Mesenchymal stem cell (in vitro differentiated cells and primary cell): ENCODE measurements around the gene ABRACL.

Source experiments
- DNase-seq: peaks from one replicate; pipeline ENCODE4 v3.0.0-alpha.2; 2013
- H2AFZ ChIP-seq: one replicate; pipeline ENCODE4 v1.6.1; 2013; ENCODE audit warnings: low read depth, mild to moderate bottlenecking, control low read depth, inconsistent platforms, low read length, moderate library complexity
- H2AK5ac ChIP-seq: 2 replicates; pipeline ENCODE4 v1.6.1; 2013; ENCODE audit warnings: low read length, moderate library complexity, mild to moderate bottlenecking, inconsistent platforms; ENCODE audit not compliant: severe bottlenecking
- H2BK120ac ChIP-seq: one replicate; pipeline ENCODE4 v1.6.1; 2013; ENCODE audit warnings: low read depth, mild to moderate bottlenecking, inconsistent platforms, low read length, moderate library complexity
- H2BK12ac ChIP-seq, 2 experiments: one replicate each; pipeline ENCODE4 v1.6.1; 2013; ENCODE audit warnings: inconsistent platforms in 2 of 2, low read length in 2 of 2, mild to moderate bottlenecking in 2 of 2, moderate library complexity in 2 of 2, control low read depth in 1 of 2
- H2BK15ac ChIP-seq: one replicate; pipeline ENCODE4 v1.6.1; 2013; ENCODE audit warnings: mild to moderate bottlenecking, low read depth, inconsistent platforms; ENCODE audit not compliant: poor library complexity, severe bottlenecking
- H2BK5ac ChIP-seq: 2 replicates; pipeline ENCODE4 v1.6.1; 2013; ENCODE audit warnings: low read depth, mild to moderate bottlenecking, low read length, control low read depth, inconsistent platforms; ENCODE audit not compliant: poor library complexity, severe bottlenecking
- H3K14ac ChIP-seq, 2 experiments: one replicate each; pipeline ENCODE4 v1.6.1; 2013; ENCODE audit warnings: inconsistent platforms in 2 of 2, low read length in 2 of 2, control low read depth in 1 of 2, mild to moderate bottlenecking in 1 of 2, moderate library complexity in 1 of 2
- H3K18ac ChIP-seq, 2 experiments: one replicate each; pipeline ENCODE4 v1.6.1; 2013; ENCODE audit warnings: inconsistent platforms in 2 of 2, low read length in 2 of 2, control low read depth in 1 of 2, low read depth in 1 of 2, mild to moderate bottlenecking in 1 of 2
- H3K23ac ChIP-seq, 2 experiments: one replicate each; pipeline ENCODE4 v1.6.1; 2013; ENCODE audit warnings: inconsistent platforms in 2 of 2, low read length in 2 of 2, mild to moderate bottlenecking in 2 of 2, moderate library complexity in 2 of 2, control low read depth in 1 of 2
- H3K27ac ChIP-seq: 2 replicates; pipeline ENCODE4 v1.5.1; 2013; ENCODE audit warnings: mild to moderate bottlenecking, moderate library complexity, low read length, control low read depth, inconsistent platforms; ENCODE audit not compliant: poor library complexity, severe bottlenecking
- H3K27me3 ChIP-seq, 2 experiments: 2 replicates each; pipeline versions ENCODE4 v1.6.1 to v1.7.0; 2013; ENCODE audit warnings: low read length in 2 of 2, mild to moderate bottlenecking in 2 of 2, moderate library complexity in 2 of 2, control low read depth in 1 of 2, inconsistent platforms in 1 of 2; ENCODE audit not compliant: control insufficient read depth in 1 of 2, insufficient read depth in 1 of 2
- H3K36me3 ChIP-seq, 2 experiments: 2 replicates each; pipeline versions ENCODE4 v1.6.1 to v1.7.0; 2013; ENCODE audit warnings: low read length in 2 of 2, control low read depth in 1 of 2, inconsistent platforms in 1 of 2, low read depth in 1 of 2, mild to moderate bottlenecking in 1 of 2; ENCODE audit not compliant: insufficient read depth in 2 of 2, control insufficient read depth in 1 of 2
- H3K4ac ChIP-seq, 2 experiments: one replicate each; pipeline ENCODE4 v1.6.1; 2013; ENCODE audit warnings: inconsistent platforms in 2 of 2, low read length in 2 of 2, mild to moderate bottlenecking in 2 of 2, moderate library complexity in 2 of 2, control low read depth in 1 of 2, low read depth in 1 of 2
- H3K4me1 ChIP-seq: 2 replicates; pipeline ENCODE4 v1.6.1; 2013; ENCODE audit warnings: low read depth, low read length, control low read depth; ENCODE audit not compliant: control insufficient read depth, insufficient read depth
- H3K4me2 ChIP-seq: 2 replicates; pipeline ENCODE4 v1.6.1; 2013; ENCODE audit warnings: low read length, mild to moderate bottlenecking, inconsistent platforms; ENCODE audit not compliant: poor library complexity, severe bottlenecking
- H3K4me3 ChIP-seq, 2 experiments: 2 replicates each; pipeline versions ENCODE4 v1.5.1 to v1.7.0; 2013; ENCODE audit warnings: low read length in 2 of 2, mild to moderate bottlenecking in 2 of 2, control low read depth in 1 of 2, low read depth in 1 of 2; ENCODE audit not compliant: insufficient read depth in 1 of 2
- H3K79me1 ChIP-seq: replicated peaks from 2 replicates; pipeline ENCODE4 v1.6.1; 2013; ENCODE audit warnings: mild to moderate bottlenecking, control low read depth, low read length, inconsistent platforms; ENCODE audit not compliant: poor library complexity, severe bottlenecking
- H3K9ac ChIP-seq: 2 replicates; pipeline ENCODE4 v1.7.0; 2013; ENCODE audit warnings: mild to moderate bottlenecking, low read length, moderate library complexity
- H3K9me3 ChIP-seq: 2 replicates; pipeline ENCODE4 v1.7.0; 2013; ENCODE audit warnings: mild to moderate bottlenecking, low read length; ENCODE audit not compliant: control insufficient read depth
- H4K8ac ChIP-seq: one replicate; pipeline ENCODE4 v1.6.1; 2013; ENCODE audit warnings: inconsistent platforms, mild to moderate bottlenecking, low read length, moderate library complexity
- H4K91ac ChIP-seq: one replicate; pipeline ENCODE4 v1.6.1; 2013; ENCODE audit warnings: mild to moderate bottlenecking, low read length, inconsistent platforms
- WGBS: methylation state at CpG from one replicate; pipeline ENCODE4 v1.1.7; 2013; ENCODE audit warnings: mixed read lengths; 5-methylcytosine and 5-hydroxymethylcytosine counted together

ABRACL gene

GRCh38 chr6:139054001-139054400, 25.5 kb downstream of the ABRACL start:
- Histone ChIP-seq H3K9me3 (no peaks in the 10 kb centered on the region), H4K91ac (no peak overlapping the region)
- WGBS, result 94% methylated on average over 3 of the region's 3 CpGs

GRCh38 chr6:139055709-139056108, 27.2 kb downstream of the ABRACL start:
- H4K91ac ChIP-seq, result no peak overlapping the region
- H3K23ac ChIP-seq, result no peak overlapping the region
- H2BK12ac ChIP-seq, result no peak overlapping the region
- no peak overlapping the region for H2AFZ ChIP-seq
- H3K4me2 ChIP-seq, result no peak overlapping the region
- H2BK15ac ChIP-seq, result no peak overlapping the region
- no peaks in the 10 kb centered on the region for H3K36me3 ChIP-seq
- no peak overlapping the region for H3K18ac ChIP-seq
- DNase-seq, result no peak
- no peaks in the 10 kb centered on the region for H3K27me3 ChIP-seq
- H3K4me3 ChIP-seq, result no peak overlapping the region
- H2BK120ac ChIP-seq, result no peak overlapping the region
- no peak overlapping the region for H3K4ac ChIP-seq
- no peaks in the 10 kb centered on the region for H3K9me3 ChIP-seq
- no peak overlapping the region for H2BK5ac ChIP-seq
- H2AK5ac ChIP-seq, result no peak overlapping the region
- no peak overlapping the region for H3K27ac ChIP-seq
- H3K79me1 ChIP-seq, result no peaks in the 10 kb centered on the region
- H3K4me1 ChIP-seq, result no peaks in the 10 kb centered on the region
- H3K14ac ChIP-seq, result no peak overlapping the region
- H4K8ac ChIP-seq, result no peak overlapping the region
- no peak overlapping the region for H3K9ac ChIP-seq
- WGBS, result 85% methylated on average over 1 of the region's 2 CpGs

More at GRCh38 chr6:139054001-139054400, 25.5 kb downstream of the ABRACL start:
- H3K23ac ChIP-seq, result no peak overlapping the region
- no peak overlapping the region for H4K8ac ChIP-seq
- no peak overlapping the region for H2BK5ac ChIP-seq
- H3K27ac ChIP-seq, result no peak overlapping the region
- no peak overlapping the region for H2BK15ac ChIP-seq
- no peak overlapping the region for H2BK120ac ChIP-seq
- no peak overlapping the region for H2AFZ ChIP-seq
- H3K27me3 ChIP-seq, result no peaks in the 10 kb centered on the region
- no peak overlapping the region for H3K14ac ChIP-seq
- H3K4me2 ChIP-seq, result no peak overlapping the region
- DNase-seq, result no peak
- no peak overlapping the region for H2BK12ac ChIP-seq
- H3K18ac ChIP-seq, result no peak overlapping the region
- H3K4ac ChIP-seq, result no peak overlapping the region
- no peak overlapping the region for H3K9ac ChIP-seq
- H3K4me3 ChIP-seq, result no peak overlapping the region
- no peaks in the 10 kb centered on the region for H3K4me1 ChIP-seq
- no peak overlapping the region for H2AK5ac ChIP-seq
- no peaks in the 10 kb centered on the region for H3K36me3 ChIP-seq
- no peaks in the 10 kb centered on the region for H3K79me1 ChIP-seq

- Histone ChIP-seq H3K36me3 (no peaks in the 10 kb centered on the region), H3K4me1 (no peaks in the 10 kb centered on the region), H3K4ac (no peak overlapping the region), H3K18ac (no peak overlapping the region), H2BK15ac (no peak overlapping the region), H2BK12ac (no peak overlapping the region), H2BK120ac (no peak overlapping the region), H2BK5ac (no peak overlapping the region), H3K23ac (no peak overlapping the region), H3K4me2 (no peak overlapping the region), H4K8ac (no peak overlapping the region), H3K27ac (no peak overlapping the region), H3K14ac (no peak overlapping the region), H3K27me3 (no peaks in the 10 kb centered on the region), H3K79me1 (no peaks in the 10 kb centered on the region), H4K91ac (no peak overlapping the region), H3K9me3 (no peaks in the 10 kb centered on the region), H3K4me3 (no peak overlapping the region), H3K9ac (no peak overlapping the region), H2AK5ac (no peak overlapping the region), H2AFZ (no peak overlapping the region)
- no peak for DNase-seq
- 58% methylated on average over 1 of the region's 3 CpGs for WGBS
These were observed 29.5 kb downstream of the ABRACL start for GRCh38 chr6:139058029-139058428.

- Histone ChIP-seq H3K79me1 (no peaks in the 10 kb centered on the region), H2BK5ac (no peak overlapping the region), H3K14ac (no peak overlapping the region), H2BK120ac (no peak overlapping the region), H3K18ac (no peak overlapping the region), H4K91ac (no peak overlapping the region), H3K4me3 (peak overlapping the region in 1 of 2 experiments; percentile 9), H3K4me2 (no peak overlapping the region), H2AFZ (no peak overlapping the region), H2AK5ac (no peak overlapping the region), H3K9ac (no peak overlapping the region), H3K23ac (no peak overlapping the region), H3K9me3 (no peaks in the 10 kb centered on the region), H2BK15ac (no peak overlapping the region), H3K4me1 (no peaks in the 10 kb centered on the region), H3K27ac (no peak overlapping the region), H3K4ac (no peak overlapping the region), H3K27me3 (no peaks in the 10 kb centered on the region), H4K8ac (no peak overlapping the region), H3K36me3 (no peaks in the 10 kb centered on the region), H2BK12ac (no peak overlapping the region)
- DNase-seq, result peak; percentile 70
These were observed 31.8 kb downstream of the ABRACL start for GRCh38 chr6:139060332-139060731.
